OCI-LY1 (cell line): ENCODE measurements around the gene POU6F2.

Experiments
- EZH2 ChIP-seq: fragments of 200-600 bp; sonication (generic), shearing (Covaris generic); IDR thresholded peaks from 2 replicates; pipeline ENCODE4 v1.8.0; 2017; ENCODE audit warnings: borderline replicate concordance, mixed run types, mild to moderate bottlenecking, antibody characterized with exemption, low read length, moderate library complexity, mixed read lengths
- TF ChIP-seq, protein P1 (sequence below): fragments of 200-600 bp; sonication (generic), shearing (Covaris generic); IDR thresholded peaks from 2 replicates; pipeline ENCODE4 v1.5.1; 2017; ENCODE audit warnings: mild to moderate bottlenecking, antibody characterized with exemption, low read length, moderate library complexity, mixed read lengths

DNA sequence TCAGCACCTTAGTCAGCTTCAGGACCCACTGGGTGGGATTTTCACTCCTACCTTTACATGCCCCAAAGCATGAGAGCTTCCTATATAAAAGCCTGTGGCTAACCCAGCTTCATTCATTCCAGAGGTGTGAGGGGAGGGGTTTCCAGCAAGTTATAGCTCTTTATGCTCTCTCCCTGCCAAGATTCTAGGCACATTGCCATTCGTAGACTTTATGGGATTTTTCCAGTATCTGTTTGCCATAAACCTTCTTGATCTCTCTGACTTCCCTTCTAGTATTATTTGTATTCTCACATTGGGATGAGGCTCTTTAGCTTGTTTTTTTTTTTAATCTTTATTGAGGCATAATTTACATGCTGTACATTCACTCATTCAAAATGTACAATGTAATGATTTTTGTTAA, 67.5 kb downstream of the POU6F2 start:
- TF ChIP-seq, protein P1, sequence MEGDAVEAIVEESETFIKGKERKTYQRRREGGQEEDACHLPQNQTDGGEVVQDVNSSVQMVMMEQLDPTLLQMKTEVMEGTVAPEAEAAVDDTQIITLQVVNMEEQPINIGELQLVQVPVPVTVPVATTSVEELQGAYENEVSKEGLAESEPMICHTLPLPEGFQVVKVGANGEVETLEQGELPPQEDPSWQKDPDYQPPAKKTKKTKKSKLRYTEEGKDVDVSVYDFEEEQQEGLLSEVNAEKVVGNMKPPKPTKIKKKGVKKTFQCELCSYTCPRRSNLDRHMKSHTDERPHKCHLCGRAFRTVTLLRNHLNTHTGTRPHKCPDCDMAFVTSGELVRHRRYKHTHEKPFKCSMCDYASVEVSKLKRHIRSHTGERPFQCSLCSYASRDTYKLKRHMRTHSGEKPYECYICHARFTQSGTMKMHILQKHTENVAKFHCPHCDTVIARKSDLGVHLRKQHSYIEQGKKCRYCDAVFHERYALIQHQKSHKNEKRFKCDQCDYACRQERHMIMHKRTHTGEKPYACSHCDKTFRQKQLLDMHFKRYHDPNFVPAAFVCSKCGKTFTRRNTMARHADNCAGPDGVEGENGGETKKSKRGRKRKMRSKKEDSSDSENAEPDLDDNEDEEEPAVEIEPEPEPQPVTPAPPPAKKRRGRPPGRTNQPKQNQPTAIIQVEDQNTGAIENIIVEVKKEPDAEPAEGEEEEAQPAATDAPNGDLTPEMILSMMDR: no peak
- no peak for TF ChIP-seq EZH2
